Measurements from ENCODE around the gene RELT. TPM values are rescaled to one million over a fixed set of nuclear protein-coding genes. Genes with fewer than 3 reads are reported as not detected.

Gene RELT
- total and polyA plus RNA-seq, 2 of the 13 experiments (the other 11 are each of a cell fraction or from before 2014, with no cell fraction given), result 2.5 to 4.7 TPM

DNA sequence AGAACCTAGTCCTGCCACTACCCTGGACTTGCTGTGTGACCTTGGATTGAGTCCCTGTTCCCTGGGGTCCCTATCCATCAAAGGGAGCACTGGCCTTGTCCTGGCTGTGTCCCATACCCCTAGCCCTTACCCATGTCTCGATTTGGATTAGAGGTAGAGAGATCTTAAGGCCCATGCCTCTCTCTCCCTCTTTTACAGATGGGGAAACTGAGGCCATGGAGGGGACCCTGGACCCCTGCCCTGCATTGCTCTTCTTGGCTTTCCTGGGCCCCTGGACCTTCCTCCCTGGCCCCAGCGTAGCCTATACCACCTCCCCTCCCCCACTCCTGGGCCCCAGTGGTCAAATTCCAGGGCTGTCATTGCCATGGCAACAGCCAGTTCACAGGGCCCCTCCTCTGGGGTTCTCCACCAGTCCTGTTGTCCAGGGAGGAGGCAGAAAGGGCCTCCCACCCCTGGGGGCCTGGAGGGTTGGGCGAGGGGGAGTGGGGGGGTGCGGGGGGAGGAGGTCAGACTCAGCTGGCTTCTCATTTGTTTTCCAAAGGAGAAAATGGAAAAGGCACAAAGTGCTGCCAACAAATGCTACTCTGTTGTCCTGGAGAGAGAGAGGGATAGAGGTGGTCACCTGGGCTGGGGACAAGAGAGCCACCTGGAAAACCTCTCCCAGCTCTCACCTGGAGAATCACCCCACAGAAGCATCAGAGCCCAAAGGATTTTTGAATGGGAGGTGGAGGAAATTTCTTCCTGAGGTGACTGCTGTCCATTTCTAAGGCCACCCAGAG lies 44.9 kb upstream of the RELT start (continued):
- TF ChIP-seq MLLT10 (CRISPR knock-in tag; IDR thresholded peaks at IDR 0.05) (no peak), RFXANK (CRISPR knock-in tag; IDR thresholded peaks at IDR 0.05) (no peak), RAD21 (CRISPR knock-in tag; IDR thresholded peaks at IDR 0.05) (no peak), KMT2B (CRISPR knock-in tag; IDR thresholded peaks at IDR 0.05) (no peak), ZFP90 (CRISPR knock-in tag; IDR thresholded peaks at IDR 0.05; ENCODE audit: borderline replicate concordance) (no peak; the same call in 1 of the 2 replicates), ZFX (CRISPR knock-in tag; IDR thresholded peaks at IDR 0.05; ENCODE audit: low read depth) (peak; percentile 66), NFKB2 (CRISPR knock-in tag; IDR thresholded peaks at IDR 0.05; ENCODE audit: borderline replicate concordance) (no peak), KLF9 (CRISPR knock-in tag; IDR thresholded peaks at IDR 0.05; ENCODE audit: low read depth) (no peak), TSC22D2 (CRISPR knock-in tag; IDR thresholded peaks at IDR 0.05; ENCODE audit: borderline replicate concordance) (no peak), ZNF496 (CRISPR knock-in tag; IDR thresholded peaks at IDR 0.05; ENCODE audit: insufficient replicate concordance) (no peak), KDM2A (CRISPR knock-in tag; IDR thresholded peaks at IDR 0.05; ENCODE audit: borderline replicate concordance, low read depth) (no peak; the same call in 1 of the 2 replicates), ZNF451 (CRISPR knock-in tag; IDR thresholded peaks at IDR 0.05) (no peak), RFX3 (CRISPR knock-in tag; IDR thresholded peaks at IDR 0.05) (peak; percentile 97), EHMT2 (IDR thresholded peaks at IDR 0.05; ENCODE audit: borderline replicate concordance, low read depth, low read length) (no peak), TMF1 (CRISPR knock-in tag; IDR thresholded peaks at IDR 0.05; ENCODE audit: low read depth) (peak; percentile 42; the same call in 1 of the 2 replicates), NFYB (CRISPR knock-in tag; IDR thresholded peaks at IDR 0.05) (no peak; the same call in 1 of the 2 replicates), ADNP (CRISPR knock-in tag; IDR thresholded peaks at IDR 0.05) (no peak), POLR2A (IDR thresholded peaks at IDR 0.05; ENCODE audit: insufficient read depth in 1 of 2, low read depth in 2 of 2, low read length in 2 of 2) (0 out of 4 replicates have a peak, but pooled peaks of 1 of the 2 experiments have one; percentile 6), GLI4 (CRISPR knock-in tag; IDR thresholded peaks at IDR 0.05; ENCODE audit: borderline replicate concordance) (no peak), ZNF558 (CRISPR knock-in tag; IDR thresholded peaks at IDR 0.05; ENCODE audit: borderline replicate concordance) (no peak), ZNF468 (CRISPR knock-in tag; IDR thresholded peaks at IDR 0.05) (no peak), ZNF556 (CRISPR knock-in tag; IDR thresholded peaks at IDR 0.05; ENCODE audit: borderline replicate concordance) (no peak; the same call in 1 of the 2 replicates), CENPX (CRISPR knock-in tag; IDR thresholded peaks at IDR 0.05) (no peak), ZNF816 (CRISPR knock-in tag; IDR thresholded peaks at IDR 0.05; ENCODE audit: borderline replicate concordance) (no peak), SNAI1 (CRISPR knock-in tag; IDR thresholded peaks at IDR 0.05; ENCODE audit: borderline replicate concordance) (no peak), ZNF24 (IDR thresholded peaks at IDR 0.05) (no peak), HNRNPUL1 (IDR thresholded peaks at IDR 0.05; ENCODE audit: low read depth, low read length) (no peak)
- TF ChIP-seq, protein P1, sequence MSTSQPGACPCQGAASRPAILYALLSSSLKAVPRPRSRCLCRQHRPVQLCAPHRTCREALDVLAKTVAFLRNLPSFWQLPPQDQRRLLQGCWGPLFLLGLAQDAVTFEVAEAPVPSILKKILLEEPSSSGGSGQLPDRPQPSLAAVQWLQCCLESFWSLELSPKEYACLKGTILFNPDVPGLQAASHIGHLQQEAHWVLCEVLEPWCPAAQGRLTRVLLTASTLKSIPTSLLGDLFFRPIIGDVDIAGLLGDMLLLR (CRISPR knock-in tag; IDR thresholded peaks at IDR 0.05), result no peak
- TF ChIP-seq, protein P2, sequence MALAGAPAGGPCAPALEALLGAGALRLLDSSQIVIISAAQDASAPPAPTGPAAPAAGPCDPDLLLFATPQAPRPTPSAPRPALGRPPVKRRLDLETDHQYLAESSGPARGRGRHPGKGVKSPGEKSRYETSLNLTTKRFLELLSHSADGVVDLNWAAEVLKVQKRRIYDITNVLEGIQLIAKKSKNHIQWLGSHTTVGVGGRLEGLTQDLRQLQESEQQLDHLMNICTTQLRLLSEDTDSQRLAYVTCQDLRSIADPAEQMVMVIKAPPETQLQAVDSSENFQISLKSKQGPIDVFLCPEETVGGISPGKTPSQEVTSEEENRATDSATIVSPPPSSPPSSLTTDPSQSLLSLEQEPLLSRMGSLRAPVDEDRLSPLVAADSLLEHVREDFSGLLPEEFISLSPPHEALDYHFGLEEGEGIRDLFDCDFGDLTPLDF (CRISPR knock-in tag; IDR thresholded peaks at IDR 0.05), result no peak
- TF ChIP-seq, protein P3, sequence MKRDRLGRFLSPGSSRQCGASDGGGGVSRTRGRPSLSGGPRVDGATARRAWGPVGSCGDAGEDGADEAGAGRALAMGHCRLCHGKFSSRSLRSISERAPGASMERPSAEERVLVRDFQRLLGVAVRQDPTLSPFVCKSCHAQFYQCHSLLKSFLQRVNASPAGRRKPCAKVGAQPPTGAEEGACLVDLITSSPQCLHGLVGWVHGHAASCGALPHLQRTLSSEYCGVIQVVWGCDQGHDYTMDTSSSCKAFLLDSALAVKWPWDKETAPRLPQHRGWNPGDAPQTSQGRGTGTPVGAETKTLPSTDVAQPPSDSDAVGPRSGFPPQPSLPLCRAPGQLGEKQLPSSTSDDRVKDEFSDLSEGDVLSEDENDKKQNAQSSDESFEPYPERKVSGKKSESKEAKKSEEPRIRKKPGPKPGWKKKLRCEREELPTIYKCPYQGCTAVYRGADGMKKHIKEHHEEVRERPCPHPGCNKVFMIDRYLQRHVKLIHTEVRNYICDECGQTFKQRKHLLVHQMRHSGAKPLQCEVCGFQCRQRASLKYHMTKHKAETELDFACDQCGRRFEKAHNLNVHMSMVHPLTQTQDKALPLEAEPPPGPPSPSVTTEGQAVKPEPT (CRISPR knock-in tag; IDR thresholded peaks at IDR 0.05; ENCODE audit: low read depth), result no peak
